DLD1 (cell line): ENCODE data around the gene EGFL7.

ENCODE experiments used
- in situ Hi-C: cut with HindIII; loops from 2 replicates; pipeline ENCODE4 v1.10.0; 2017; ENCODE audit warnings: low sequenced_read_pairs

EGFL7 gene

GRCh38 chr9:136671646-136672430, 9.1 kb downstream of the EGFL7 start:
- in situ Hi-C loops: no loop called here

- in situ Hi-C loops: no loop called here
These were observed 9.8 kb downstream of the EGFL7 start for GRCh38 chr9:136672431-136673087.

- in situ Hi-C loops: no loop called here
These were observed 10.6 kb downstream of the EGFL7 start for GRCh38 chr9:136673088-136673974.

- in situ Hi-C loops: no loop called here
These were observed 11.5 kb downstream of the EGFL7 start for GRCh38 chr9:136673975-136674785.

GRCh38 chr9:136674786-136675349, 12.2 kb downstream of the EGFL7 start:
- in situ Hi-C loops: no loop called here

- in situ Hi-C loops: no loop called here
These were observed 13.0 kb downstream of the EGFL7 start for GRCh38 chr9:136675477-136676296.

GRCh38 chr9:136676297-136676794, 13.6 kb downstream of the EGFL7 start:
- in situ Hi-C loops: no loop called here

GRCh38 chr9:136676920-136677686, 14.4 kb downstream of the EGFL7 start:
- in situ Hi-C loops: no loop called here

- in situ Hi-C loops: no loop called here
These were observed 15.3 kb downstream of the EGFL7 start for GRCh38 chr9:136678034-136678433.

GRCh38 chr9:136678624-136679023, 15.9 kb downstream of the EGFL7 start:
- in situ Hi-C loops: no loop called here

- in situ Hi-C loops: no loop called here
These were observed 16.8 kb downstream of the EGFL7 start for GRCh38 chr9:136679431-136679941.

- in situ Hi-C loops: no loop called here
These were observed 18.3 kb downstream of the EGFL7 start for GRCh38 chr9:136681029-136681428.

GRCh38 chr9:136681945-136682699, 19.4 kb downstream of the EGFL7 start:
- in situ Hi-C loops: no loop called here

- in situ Hi-C loops: no loop called here
These were observed 20.0 kb downstream of the EGFL7 start for GRCh38 chr9:136682710-136683109.

GRCh38 chr9:136683173-136683745, 20.5 kb downstream of the EGFL7 start:
- in situ Hi-C loops: no loop called here

- in situ Hi-C loops: no loop called here
These were observed 21.0 kb downstream of the EGFL7 start for GRCh38 chr9:136683755-136684154.

- in situ Hi-C loops: no loop called here
These were observed 21.6 kb downstream of the EGFL7 start for GRCh38 chr9:136684339-136684738.
